ENCODE data around the gene TAF1D.

The TAF1D gene

DNA sequence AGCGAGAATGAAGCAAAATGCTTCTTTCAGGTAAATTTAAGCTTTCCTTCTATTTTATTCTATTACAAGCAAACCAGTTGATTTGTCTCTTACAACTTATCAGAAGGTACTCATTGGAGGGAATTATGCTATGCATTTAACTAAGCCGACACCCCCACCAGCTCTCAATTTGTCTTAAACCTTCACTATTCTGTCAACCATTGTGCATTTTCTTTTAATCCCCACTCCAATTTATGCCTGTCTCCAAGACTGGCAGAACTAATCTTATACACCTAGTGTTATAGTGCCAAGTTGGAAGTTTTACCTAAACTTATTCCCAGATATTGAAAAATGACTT is 12.5 kb downstream of the TAF1D start:
- H3K27ac ChIP-seq: peak overlapping the region; percentile 24; the same call in 1 of the 2 replicates
- no peak overlapping the region for H3K4me2 ChIP-seq
- peaks cover 15% of the 10 kb centered on the region for H3K4me1 ChIP-seq (ENCODE audit: low read depth, poor library complexity, severe bottlenecking)
- H3K4me3 ChIP-seq (IDR thresholded peaks at IDR 0.05; ENCODE audit: insufficient read depth, low read depth, low read length): no peak overlapping the region
- peaks cover 6% of the 10 kb centered on the region; the same call in 1 of the 2 replicates for H3K79me2 ChIP-seq (ENCODE audit: insufficient read depth, low read depth)
- H3K27me3 ChIP-seq (ENCODE audit: insufficient read depth, low read depth): no peaks in the 10 kb centered on the region
- H3K36me3 ChIP-seq (ENCODE audit: insufficient read depth): 0 out of 2 replicates have a peak, but pooled peaks cover 5% of the 10 kb centered on the region
- no peak overlapping the region for H2AFZ ChIP-seq (ENCODE audit: low read depth)
- no peak overlapping the region for H3K9ac ChIP-seq
- peaks cover 7% of the 10 kb centered on the region; the same call in 1 of the 2 replicates for H4K20me1 ChIP-seq (ENCODE audit: insufficient read depth)
- TF ChIP-seq, protein P1, sequence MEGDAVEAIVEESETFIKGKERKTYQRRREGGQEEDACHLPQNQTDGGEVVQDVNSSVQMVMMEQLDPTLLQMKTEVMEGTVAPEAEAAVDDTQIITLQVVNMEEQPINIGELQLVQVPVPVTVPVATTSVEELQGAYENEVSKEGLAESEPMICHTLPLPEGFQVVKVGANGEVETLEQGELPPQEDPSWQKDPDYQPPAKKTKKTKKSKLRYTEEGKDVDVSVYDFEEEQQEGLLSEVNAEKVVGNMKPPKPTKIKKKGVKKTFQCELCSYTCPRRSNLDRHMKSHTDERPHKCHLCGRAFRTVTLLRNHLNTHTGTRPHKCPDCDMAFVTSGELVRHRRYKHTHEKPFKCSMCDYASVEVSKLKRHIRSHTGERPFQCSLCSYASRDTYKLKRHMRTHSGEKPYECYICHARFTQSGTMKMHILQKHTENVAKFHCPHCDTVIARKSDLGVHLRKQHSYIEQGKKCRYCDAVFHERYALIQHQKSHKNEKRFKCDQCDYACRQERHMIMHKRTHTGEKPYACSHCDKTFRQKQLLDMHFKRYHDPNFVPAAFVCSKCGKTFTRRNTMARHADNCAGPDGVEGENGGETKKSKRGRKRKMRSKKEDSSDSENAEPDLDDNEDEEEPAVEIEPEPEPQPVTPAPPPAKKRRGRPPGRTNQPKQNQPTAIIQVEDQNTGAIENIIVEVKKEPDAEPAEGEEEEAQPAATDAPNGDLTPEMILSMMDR (conservative IDR thresholded peaks at IDR 0.05; ENCODE audit: low read depth, low read length): no peak

DNA sequence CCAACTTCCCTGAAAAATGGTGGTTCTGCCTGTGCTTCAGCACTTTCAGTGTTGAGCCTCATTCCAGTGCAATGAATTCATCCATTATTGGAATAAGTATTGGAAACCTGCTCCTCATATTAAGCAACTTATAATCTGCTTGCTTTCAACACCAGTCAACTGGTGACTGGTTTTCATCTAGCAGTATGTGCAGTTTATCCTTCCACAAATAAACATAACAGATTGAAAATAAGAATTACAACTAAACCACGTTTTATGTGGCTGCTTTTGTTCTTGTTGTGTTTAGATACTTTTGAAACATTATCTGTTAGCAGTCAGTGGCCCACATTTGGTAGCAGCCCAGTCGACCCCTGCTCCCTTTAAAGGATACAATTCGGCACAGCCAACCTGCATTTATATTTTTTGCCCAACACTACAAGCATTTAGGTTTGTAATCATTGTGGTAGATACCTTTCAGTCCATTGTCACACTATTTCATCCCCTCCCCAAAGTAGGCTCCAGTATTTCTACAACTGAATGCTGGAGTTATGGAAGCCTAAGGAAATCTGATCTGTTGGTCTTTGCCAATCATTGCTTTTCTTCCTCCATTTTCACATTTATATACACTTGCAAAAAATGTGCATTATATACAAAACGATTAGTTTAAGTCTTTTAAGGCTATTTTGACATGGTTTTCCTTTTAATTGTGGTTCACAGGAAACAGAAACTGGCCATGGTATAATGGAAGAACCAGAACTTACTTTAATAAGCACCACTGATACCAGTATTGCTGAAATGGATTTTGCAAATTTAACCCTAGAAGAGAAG is 13.1 kb downstream of the TAF1D start:
- Histone ChIP-seq H3K4me3 (IDR thresholded peaks at IDR 0.05; ENCODE audit: insufficient read depth, low read depth, low read length) (no peak overlapping the region), H3K4me2 (no peak overlapping the region), H3K9ac (no peak overlapping the region), H2AFZ (ENCODE audit: low read depth) (no peak overlapping the region), H3K79me2 (ENCODE audit: insufficient read depth, low read depth) (no peaks in the 10 kb centered on the region), H3K27me3 (ENCODE audit: insufficient read depth, low read depth) (no peaks in the 10 kb centered on the region), H3K27ac (peak overlapping the region; percentile 24; the same call in 1 of the 2 replicates), H3K4me1 (ENCODE audit: low read depth, poor library complexity, severe bottlenecking) (peaks cover 9% of the 10 kb centered on the region), H4K20me1 (ENCODE audit: insufficient read depth) (peaks cover 7% of the 10 kb centered on the region; the same call in 1 of the 2 replicates), H3K36me3 (ENCODE audit: insufficient read depth) (0 out of 2 replicates have a peak, but pooled peaks cover 5% of the 10 kb centered on the region)
- TF ChIP-seq, protein P1 (conservative IDR thresholded peaks at IDR 0.05; ENCODE audit: low read depth, low read length): no peak

DNA sequence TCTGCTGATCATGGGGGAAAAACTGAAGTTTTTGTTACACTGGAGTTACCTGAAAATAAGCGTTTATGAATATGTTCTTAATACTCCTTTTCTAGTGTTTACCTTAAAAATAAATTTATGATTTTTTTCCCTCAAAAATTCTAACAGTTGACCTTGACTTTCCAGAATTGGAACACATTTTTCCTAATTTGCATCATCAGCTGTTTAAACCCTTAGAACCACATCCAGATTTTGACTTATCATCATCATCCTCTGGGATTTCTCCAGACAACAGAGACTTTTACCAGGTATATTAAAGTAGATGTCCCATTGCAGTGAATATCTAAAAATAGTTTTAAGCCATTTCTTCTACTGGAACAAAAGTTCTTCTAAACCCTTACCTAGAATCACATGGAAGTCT is 17.2 kb downstream of the TAF1D start:
- H4K20me1 ChIP-seq (ENCODE audit: insufficient read depth): no peaks in the 10 kb centered on the region
- no peak overlapping the region for H3K4me3 ChIP-seq (IDR thresholded peaks at IDR 0.05; ENCODE audit: insufficient read depth, low read depth, low read length)
- no peak overlapping the region for H3K27ac ChIP-seq
- TF ChIP-seq, protein P1 (conservative IDR thresholded peaks at IDR 0.05; ENCODE audit: low read depth, low read length): no peak
- no peaks in the 10 kb centered on the region for H3K4me1 ChIP-seq (ENCODE audit: low read depth, poor library complexity, severe bottlenecking)
- H3K4me2 ChIP-seq: no peak overlapping the region
- no peak overlapping the region for H3K9ac ChIP-seq
- H3K79me2 ChIP-seq (ENCODE audit: insufficient read depth, low read depth): no peaks in the 10 kb centered on the region
- no peaks in the 10 kb centered on the region for H3K27me3 ChIP-seq (ENCODE audit: insufficient read depth, low read depth)
- H2AFZ ChIP-seq (ENCODE audit: low read depth): no peak overlapping the region
- no peaks in the 10 kb centered on the region for H3K36me3 ChIP-seq (ENCODE audit: insufficient read depth)

DNA sequence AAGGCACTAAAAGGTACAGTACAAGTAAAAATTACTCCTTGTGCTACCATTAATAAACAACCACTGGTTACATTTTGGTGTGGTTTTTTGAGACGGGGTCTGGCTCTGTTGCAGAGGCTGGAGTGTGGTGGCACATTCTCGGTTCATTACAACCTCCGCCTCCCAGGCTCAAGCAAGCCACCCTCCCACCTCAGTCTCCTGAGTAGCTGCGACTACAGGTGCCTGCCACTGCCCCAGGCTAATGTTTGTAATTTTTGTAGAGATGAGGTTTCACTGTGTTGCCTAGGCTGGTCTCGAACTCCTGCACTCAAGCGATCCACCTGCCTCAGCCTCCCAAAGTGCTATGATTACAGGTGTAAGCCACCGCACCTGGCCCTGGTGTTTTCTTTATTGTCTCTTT is 20.8 kb downstream of the TAF1D start:
- H3K27ac ChIP-seq: no peak overlapping the region
- H2AFZ ChIP-seq (ENCODE audit: low read depth): no peak overlapping the region
- H3K36me3 ChIP-seq (ENCODE audit: insufficient read depth): no peaks in the 10 kb centered on the region
- no peaks in the 10 kb centered on the region for H3K27me3 ChIP-seq (ENCODE audit: insufficient read depth, low read depth)
- peaks cover 2% of the 10 kb centered on the region for H3K4me1 ChIP-seq (ENCODE audit: low read depth, poor library complexity, severe bottlenecking)
- H3K79me2 ChIP-seq (ENCODE audit: insufficient read depth, low read depth): no peaks in the 10 kb centered on the region
- no peak overlapping the region for H3K4me2 ChIP-seq
- H3K4me3 ChIP-seq (IDR thresholded peaks at IDR 0.05; ENCODE audit: insufficient read depth, low read depth, low read length): no peak overlapping the region
- TF ChIP-seq, protein P1 (conservative IDR thresholded peaks at IDR 0.05; ENCODE audit: low read depth, low read length): no peak
- H3K9ac ChIP-seq: no peak overlapping the region
- H4K20me1 ChIP-seq (ENCODE audit: insufficient read depth): no peaks in the 10 kb centered on the region

Data from KMS-11 (cell line).